ENCODE data around the gene AMIGO3.

DNA sequence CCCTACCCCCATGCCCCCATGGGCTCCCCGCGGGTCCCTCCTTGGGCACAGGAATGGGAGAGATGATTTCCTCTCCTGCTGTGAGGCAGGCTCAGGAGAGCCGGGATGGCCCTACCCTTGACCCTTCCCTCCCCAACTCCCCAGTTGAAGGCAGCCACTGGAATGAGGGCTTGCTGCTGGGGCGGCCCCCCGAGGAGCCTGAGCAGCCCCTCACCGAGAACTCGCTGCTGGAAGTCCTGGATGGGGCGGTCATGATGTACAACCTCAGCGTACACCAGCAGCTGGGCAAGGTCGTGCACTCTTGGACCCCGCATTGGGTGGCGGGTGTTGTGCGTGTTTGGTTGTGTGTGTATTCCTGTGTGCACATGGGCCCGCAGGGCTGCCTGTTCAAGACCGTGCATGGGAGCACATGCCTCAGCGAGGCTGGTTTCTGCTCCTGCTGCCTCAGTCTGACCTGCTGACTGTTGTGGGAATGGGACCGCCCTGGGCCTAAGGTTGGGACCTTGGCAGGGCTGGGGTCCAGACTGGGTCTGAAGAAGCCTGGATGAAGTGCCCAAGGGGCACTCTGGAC, 14.0 kb downstream of the AMIGO3 start:
- TF ChIP-seq EZH2 (IDR thresholded peaks at IDR 0.05; ENCODE audit: low read depth, unreplicated experiment) (no peak), POLR2AphosphoS5 (IDR thresholded peaks at IDR 0.05; ENCODE audit: low read depth) (no peak), CREB1 (CRISPR knock-in tag; IDR thresholded peaks at IDR 0.05; ENCODE audit: low read depth) (no peak), JUNB (IDR thresholded peaks at IDR 0.05; ENCODE audit: unreplicated experiment) (no peak), STAT1 (IDR thresholded peaks at IDR 0.05; ENCODE audit: unreplicated experiment) (no peak), EZH2phosphoT487 (IDR thresholded peaks at IDR 0.05; ENCODE audit: unreplicated experiment) (no peak), ZNF331 (CRISPR knock-in tag; IDR thresholded peaks at IDR 0.05; ENCODE audit: low read depth) (no peak), NANOG (IDR thresholded peaks at IDR 0.05; ENCODE audit: borderline replicate concordance) (no peak)
- TF ChIP-seq, protein P1, sequence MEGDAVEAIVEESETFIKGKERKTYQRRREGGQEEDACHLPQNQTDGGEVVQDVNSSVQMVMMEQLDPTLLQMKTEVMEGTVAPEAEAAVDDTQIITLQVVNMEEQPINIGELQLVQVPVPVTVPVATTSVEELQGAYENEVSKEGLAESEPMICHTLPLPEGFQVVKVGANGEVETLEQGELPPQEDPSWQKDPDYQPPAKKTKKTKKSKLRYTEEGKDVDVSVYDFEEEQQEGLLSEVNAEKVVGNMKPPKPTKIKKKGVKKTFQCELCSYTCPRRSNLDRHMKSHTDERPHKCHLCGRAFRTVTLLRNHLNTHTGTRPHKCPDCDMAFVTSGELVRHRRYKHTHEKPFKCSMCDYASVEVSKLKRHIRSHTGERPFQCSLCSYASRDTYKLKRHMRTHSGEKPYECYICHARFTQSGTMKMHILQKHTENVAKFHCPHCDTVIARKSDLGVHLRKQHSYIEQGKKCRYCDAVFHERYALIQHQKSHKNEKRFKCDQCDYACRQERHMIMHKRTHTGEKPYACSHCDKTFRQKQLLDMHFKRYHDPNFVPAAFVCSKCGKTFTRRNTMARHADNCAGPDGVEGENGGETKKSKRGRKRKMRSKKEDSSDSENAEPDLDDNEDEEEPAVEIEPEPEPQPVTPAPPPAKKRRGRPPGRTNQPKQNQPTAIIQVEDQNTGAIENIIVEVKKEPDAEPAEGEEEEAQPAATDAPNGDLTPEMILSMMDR (conservative IDR thresholded peaks at IDR 0.05; ENCODE audit: low read depth in 2 of 2): no peak
- TF ChIP-seq, protein P2, sequence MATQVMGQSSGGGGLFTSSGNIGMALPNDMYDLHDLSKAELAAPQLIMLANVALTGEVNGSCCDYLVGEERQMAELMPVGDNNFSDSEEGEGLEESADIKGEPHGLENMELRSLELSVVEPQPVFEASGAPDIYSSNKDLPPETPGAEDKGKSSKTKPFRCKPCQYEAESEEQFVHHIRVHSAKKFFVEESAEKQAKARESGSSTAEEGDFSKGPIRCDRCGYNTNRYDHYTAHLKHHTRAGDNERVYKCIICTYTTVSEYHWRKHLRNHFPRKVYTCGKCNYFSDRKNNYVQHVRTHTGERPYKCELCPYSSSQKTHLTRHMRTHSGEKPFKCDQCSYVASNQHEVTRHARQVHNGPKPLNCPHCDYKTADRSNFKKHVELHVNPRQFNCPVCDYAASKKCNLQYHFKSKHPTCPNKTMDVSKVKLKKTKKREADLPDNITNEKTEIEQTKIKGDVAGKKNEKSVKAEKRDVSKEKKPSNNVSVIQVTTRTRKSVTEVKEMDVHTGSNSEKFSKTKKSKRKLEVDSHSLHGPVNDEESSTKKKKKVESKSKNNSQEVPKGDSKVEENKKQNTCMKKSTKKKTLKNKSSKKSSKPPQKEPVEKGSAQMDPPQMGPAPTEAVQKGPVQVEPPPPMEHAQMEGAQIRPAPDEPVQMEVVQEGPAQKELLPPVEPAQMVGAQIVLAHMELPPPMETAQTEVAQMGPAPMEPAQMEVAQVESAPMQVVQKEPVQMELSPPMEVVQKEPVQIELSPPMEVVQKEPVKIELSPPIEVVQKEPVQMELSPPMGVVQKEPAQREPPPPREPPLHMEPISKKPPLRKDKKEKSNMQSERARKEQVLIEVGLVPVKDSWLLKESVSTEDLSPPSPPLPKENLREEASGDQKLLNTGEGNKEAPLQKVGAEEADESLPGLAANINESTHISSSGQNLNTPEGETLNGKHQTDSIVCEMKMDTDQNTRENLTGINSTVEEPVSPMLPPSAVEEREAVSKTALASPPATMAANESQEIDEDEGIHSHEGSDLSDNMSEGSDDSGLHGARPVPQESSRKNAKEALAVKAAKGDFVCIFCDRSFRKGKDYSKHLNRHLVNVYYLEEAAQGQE (IDR thresholded peaks at IDR 0.05; ENCODE audit: unreplicated experiment): no peak
- TF ChIP-seq, protein P3, sequence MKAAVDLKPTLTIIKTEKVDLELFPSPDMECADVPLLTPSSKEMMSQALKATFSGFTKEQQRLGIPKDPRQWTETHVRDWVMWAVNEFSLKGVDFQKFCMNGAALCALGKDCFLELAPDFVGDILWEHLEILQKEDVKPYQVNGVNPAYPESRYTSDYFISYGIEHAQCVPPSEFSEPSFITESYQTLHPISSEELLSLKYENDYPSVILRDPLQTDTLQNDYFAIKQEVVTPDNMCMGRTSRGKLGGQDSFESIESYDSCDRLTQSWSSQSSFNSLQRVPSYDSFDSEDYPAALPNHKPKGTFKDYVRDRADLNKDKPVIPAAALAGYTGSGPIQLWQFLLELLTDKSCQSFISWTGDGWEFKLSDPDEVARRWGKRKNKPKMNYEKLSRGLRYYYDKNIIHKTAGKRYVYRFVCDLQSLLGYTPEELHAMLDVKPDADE (IDR thresholded peaks at IDR 0.05): no peak
